SK-N-SH treated with all-trans-retinoic acid at 6 μM for 48 hours (cell line): Measurements from ENCODE around the gene SIL1.

Experiments used
- ATAC-seq: fragments of 200-7000 bp; cut with Tn5 transposase; 3 replicates; pipeline ENCODE4 v1.9.1; 2020; ENCODE audit warnings: mild to moderate bottlenecking, moderate library complexity
- ARNTL ChIP-seq: fragments of 450-650 bp; formaldehyde crosslinking; IDR thresholded peaks from 2 replicates; pipeline ENCODE4 v1.5.0; 2020; ENCODE audit warnings: low read depth, mild to moderate bottlenecking, moderate library complexity, borderline replicate concordance
- ESRRG ChIP-seq: fragments of 250-450 bp; sonication (Bioruptor Pico); IDR thresholded peaks from 2 replicates; pipeline ENCODE4 v1.6.1; 2021; ENCODE audit warnings: mild to moderate bottlenecking
- ISL1 ChIP-seq: fragments of 250-450 bp; sonication (Bioruptor Pico); IDR thresholded peaks from 2 replicates; pipeline ENCODE4 v2.1.2; 2022; ENCODE audit warnings: mild to moderate bottlenecking, moderate library complexity
- OSR1 ChIP-seq: fragments of 250-450 bp; sonication (Bioruptor Pico); IDR thresholded peaks from 2 replicates; pipeline ENCODE4 v1.8.0; 2022; ENCODE audit warnings: moderate library complexity, mild to moderate bottlenecking, inconsistent platforms
- PPARA ChIP-seq: fragments of 250-450 bp; sonication (Bioruptor Pico); IDR thresholded peaks from 2 replicates; pipeline ENCODE4 v1.5.0; 2020; ENCODE audit warnings: mild to moderate bottlenecking, borderline replicate concordance
- RARB ChIP-seq: fragments of 250-450 bp; sonication (Bioruptor Pico); IDR thresholded peaks from 2 replicates; pipeline ENCODE4 v1.8.0; 2021; ENCODE audit warnings: mild to moderate bottlenecking, moderate library complexity
- SNAI2 ChIP-seq: fragments of 250-450 bp; sonication (Bioruptor Pico); IDR thresholded peaks from 2 replicates; pipeline ENCODE4 v1.5.0; 2020; ENCODE audit warnings: mild to moderate bottlenecking, moderate library complexity
- TCF4 ChIP-seq: fragments of 250-450 bp; sonication (Bioruptor Pico); IDR thresholded peaks from 2 replicates; pipeline ENCODE4 v1.8.0; 2021; ENCODE audit warnings: mild to moderate bottlenecking, moderate library complexity, borderline replicate concordance
- ZC3H10 ChIP-seq: fragments of 250-450 bp; sonication (Bioruptor Pico); IDR thresholded peaks from 2 replicates; pipeline ENCODE4 v1.5.1; 2021; ENCODE audit warnings: mild to moderate bottlenecking, moderate library complexity
- ZFP3 ChIP-seq: fragments of 250-450 bp; sonication (Bioruptor Pico); IDR thresholded peaks from 2 replicates; pipeline ENCODE4 v1.5.0; 2020; ENCODE audit warnings: mild to moderate bottlenecking, moderate library complexity
- ZFP30 ChIP-seq: fragments of 450-650 bp; formaldehyde crosslinking; IDR thresholded peaks from 2 replicates; pipeline ENCODE4 v1.5.0; 2022; ENCODE audit warnings: mild to moderate bottlenecking, moderate library complexity
- ZNF565 ChIP-seq: fragments of 450-650 bp; formaldehyde crosslinking; conservative IDR thresholded peaks from 2 replicates; pipeline ENCODE4 v1.5.0; 2020; ENCODE audit warnings: low read depth, mild to moderate bottlenecking, moderate library complexity
- TF ChIP-seq, protein P1 (sequence below): fragments of 250-450 bp; sonication (Bioruptor Pico); IDR thresholded peaks from 2 replicates; pipeline ENCODE4 v1.5.1; 2021; ENCODE audit warnings: mild to moderate bottlenecking, moderate library complexity
- TF ChIP-seq, protein P2 (sequence below): fragments of 250-450 bp; sonication (Bioruptor Pico); IDR thresholded peaks from 2 replicates; pipeline ENCODE4 v1.8.0; 2021; ENCODE audit warnings: low read depth, mild to moderate bottlenecking, moderate library complexity, borderline replicate concordance
- TF ChIP-seq, protein P3 (sequence below): fragments of 250-450 bp; sonication (Bioruptor Pico); IDR thresholded peaks from 2 replicates; pipeline ENCODE4 v1.5.0; 2020; ENCODE audit warnings: mild to moderate bottlenecking, moderate library complexity
- TF ChIP-seq, protein P4 (sequence below): fragments of 250-450 bp; sonication (Bioruptor Pico); IDR thresholded peaks from 2 replicates; pipeline ENCODE4 v1.8.0; 2020; ENCODE audit warnings: mild to moderate bottlenecking, moderate library complexity, borderline replicate concordance
- TF ChIP-seq, protein P5 (sequence below): fragments of 250-450 bp; sonication (Bioruptor Pico); IDR thresholded peaks from 2 replicates; pipeline ENCODE4 v1.5.1; 2020; ENCODE audit warnings: low read depth, mild to moderate bottlenecking, moderate library complexity

The SIL1 gene

DNA sequence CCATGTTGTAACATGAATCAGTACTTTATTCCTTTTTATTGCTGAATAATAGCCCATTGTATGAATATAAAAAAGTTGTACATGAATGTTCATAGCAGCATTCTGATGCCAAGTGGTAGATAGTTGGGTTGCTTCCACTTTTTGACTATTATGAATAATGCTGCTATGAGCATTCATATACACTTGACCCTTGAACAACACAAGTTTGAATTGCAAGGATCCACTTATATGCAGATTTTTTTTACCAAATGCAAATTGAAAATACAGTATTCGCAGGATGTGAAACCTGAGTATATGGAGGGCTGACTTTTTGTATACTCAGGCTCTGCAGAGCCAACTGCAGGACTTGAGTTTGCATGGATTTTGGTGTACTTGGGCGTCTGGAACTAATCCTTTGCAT lies 14.7 kb upstream of the SIL1 start:
- TF ChIP-seq, protein P1, sequence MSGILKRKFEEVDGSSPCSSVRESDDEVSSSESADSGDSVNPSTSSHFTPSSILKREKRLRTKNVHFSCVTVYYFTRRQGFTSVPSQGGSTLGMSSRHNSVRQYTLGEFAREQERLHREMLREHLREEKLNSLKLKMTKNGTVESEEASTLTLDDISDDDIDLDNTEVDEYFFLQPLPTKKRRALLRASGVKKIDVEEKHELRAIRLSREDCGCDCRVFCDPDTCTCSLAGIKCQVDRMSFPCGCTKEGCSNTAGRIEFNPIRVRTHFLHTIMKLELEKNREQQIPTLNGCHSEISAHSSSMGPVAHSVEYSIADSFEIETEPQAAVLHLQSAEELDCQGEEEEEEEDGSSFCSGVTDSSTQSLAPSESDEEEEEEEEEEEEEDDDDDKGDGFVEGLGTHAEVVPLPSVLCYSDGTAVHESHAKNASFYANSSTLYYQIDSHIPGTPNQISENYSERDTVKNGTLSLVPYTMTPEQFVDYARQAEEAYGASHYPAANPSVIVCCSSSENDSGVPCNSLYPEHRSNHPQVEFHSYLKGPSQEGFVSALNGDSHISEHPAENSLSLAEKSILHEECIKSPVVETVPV (CRISPR knock-in tag): no peak
- TF ChIP-seq, protein P2, sequence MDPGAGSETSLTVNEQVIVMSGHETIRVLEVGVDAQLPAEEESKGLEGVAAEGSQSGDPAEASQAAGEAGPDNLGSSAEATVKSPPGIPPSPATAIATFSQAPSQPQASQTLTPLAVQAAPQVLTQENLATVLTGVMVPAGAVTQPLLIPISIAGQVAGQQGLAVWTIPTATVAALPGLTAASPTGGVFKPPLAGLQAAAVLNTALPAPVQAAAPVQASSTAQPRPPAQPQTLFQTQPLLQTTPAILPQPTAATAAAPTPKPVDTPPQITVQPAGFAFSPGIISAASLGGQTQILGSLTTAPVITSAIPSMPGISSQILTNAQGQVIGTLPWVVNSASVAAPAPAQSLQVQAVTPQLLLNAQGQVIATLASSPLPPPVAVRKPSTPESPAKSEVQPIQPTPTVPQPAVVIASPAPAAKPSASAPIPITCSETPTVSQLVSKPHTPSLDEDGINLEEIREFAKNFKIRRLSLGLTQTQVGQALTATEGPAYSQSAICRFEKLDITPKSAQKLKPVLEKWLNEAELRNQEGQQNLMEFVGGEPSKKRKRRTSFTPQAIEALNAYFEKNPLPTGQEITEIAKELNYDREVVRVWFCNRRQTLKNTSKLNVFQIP (CRISPR knock-in tag): no peak
- no peak for TF ChIP-seq ZFP30 (CRISPR knock-in tag)
- no peak for TF ChIP-seq ESRRG
- no peak for ATAC-seq

DNA sequence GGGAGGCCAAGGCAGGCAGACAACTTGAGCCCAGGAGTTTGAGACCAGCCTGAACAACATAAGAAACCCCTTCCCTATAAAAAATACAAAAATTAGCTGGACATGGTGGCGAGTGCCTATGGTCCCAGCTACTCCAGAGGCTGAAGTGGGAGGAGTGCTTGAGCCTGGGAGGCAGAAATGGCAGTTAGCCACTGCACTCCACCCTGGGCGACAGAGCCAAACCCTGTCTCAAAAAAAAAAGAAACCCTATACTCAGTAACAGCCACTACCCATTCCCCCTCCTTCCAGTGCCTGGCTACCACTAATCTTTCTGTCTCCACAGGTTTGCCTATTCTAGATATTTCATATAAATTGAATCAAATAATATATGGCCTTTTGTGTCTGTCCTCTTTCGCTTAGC lies 14.3 kb upstream of the SIL1 start:
- no peak for ATAC-seq
- no peak for TF ChIP-seq PPARA (CRISPR knock-in tag)
- TF ChIP-seq, protein P3, sequence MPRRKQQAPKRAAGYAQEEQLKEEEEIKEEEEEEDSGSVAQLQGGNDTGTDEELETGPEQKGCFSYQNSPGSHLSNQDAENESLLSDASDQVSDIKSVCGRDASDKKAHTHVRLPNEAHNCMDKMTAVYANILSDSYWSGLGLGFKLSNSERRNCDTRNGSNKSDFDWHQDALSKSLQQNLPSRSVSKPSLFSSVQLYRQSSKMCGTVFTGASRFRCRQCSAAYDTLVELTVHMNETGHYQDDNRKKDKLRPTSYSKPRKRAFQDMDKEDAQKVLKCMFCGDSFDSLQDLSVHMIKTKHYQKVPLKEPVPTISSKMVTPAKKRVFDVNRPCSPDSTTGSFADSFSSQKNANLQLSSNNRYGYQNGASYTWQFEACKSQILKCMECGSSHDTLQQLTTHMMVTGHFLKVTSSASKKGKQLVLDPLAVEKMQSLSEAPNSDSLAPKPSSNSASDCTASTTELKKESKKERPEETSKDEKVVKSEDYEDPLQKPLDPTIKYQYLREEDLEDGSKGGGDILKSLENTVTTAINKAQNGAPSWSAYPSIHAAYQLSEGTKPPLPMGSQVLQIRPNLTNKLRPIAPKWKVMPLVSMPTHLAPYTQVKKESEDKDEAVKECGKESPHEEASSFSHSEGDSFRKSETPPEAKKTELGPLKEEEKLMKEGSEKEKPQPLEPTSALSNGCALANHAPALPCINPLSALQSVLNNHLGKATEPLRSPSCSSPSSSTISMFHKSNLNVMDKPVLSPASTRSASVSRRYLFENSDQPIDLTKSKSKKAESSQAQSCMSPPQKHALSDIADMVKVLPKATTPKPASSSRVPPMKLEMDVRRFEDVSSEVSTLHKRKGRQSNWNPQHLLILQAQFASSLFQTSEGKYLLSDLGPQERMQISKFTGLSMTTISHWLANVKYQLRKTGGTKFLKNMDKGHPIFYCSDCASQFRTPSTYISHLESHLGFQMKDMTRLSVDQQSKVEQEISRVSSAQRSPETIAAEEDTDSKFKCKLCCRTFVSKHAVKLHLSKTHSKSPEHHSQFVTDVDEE (CRISPR knock-in tag): no peak
- no peak for TF ChIP-seq RARB (CRISPR knock-in tag)
- TF ChIP-seq ZFP3 (CRISPR knock-in tag): no peak
- no peak for TF ChIP-seq OSR1 (CRISPR knock-in tag)
- TF ChIP-seq, all 23 proteins: peak for 0

DNA sequence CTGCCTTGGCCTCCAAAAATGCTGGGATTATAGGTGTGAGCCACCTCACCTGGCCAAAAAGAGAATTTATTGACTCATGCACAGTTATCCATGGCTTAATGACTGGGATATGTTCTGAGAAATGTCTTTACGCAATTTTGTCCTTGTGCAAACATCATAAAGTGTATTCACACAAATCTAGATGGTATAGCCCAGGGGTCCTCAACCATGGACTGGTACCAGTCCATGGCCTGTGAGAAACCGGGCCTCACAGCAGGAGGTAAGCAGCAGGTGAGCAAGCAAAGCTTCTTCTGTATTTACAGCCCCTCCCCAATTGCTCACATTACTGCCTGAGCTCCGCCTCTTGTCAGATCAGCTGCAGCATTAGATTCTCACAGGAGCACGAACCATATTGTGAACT lies 12.4 kb upstream of the SIL1 start:
- TF ChIP-seq OSR1 (CRISPR knock-in tag) (no peak), ZFP3 (CRISPR knock-in tag) (no peak), ARNTL (no peak), ISL1 (CRISPR knock-in tag) (no peak), SNAI2 (CRISPR knock-in tag) (no peak), ZC3H10 (no peak), ZNF565 (CRISPR knock-in tag) (no peak), ESRRG (no peak), TCF4 (CRISPR knock-in tag) (no peak), RARB (CRISPR knock-in tag) (no peak), PPARA (CRISPR knock-in tag) (no peak)
- TF ChIP-seq, protein P4, sequence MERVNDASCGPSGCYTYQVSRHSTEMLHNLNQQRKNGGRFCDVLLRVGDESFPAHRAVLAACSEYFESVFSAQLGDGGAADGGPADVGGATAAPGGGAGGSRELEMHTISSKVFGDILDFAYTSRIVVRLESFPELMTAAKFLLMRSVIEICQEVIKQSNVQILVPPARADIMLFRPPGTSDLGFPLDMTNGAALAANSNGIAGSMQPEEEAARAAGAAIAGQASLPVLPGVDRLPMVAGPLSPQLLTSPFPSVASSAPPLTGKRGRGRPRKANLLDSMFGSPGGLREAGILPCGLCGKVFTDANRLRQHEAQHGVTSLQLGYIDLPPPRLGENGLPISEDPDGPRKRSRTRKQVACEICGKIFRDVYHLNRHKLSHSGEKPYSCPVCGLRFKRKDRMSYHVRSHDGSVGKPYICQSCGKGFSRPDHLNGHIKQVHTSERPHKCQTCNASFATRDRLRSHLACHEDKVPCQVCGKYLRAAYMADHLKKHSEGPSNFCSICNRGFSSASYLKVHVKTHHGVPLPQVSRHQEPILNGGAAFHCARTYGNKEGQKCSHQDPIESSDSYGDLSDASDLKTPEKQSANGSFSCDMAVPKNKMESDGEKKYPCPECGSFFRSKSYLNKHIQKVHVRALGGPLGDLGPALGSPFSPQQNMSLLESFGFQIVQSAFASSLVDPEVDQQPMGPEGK (CRISPR knock-in tag): no peak
- TF ChIP-seq, protein P3 (CRISPR knock-in tag): no peak
- TF ChIP-seq, protein P5, sequence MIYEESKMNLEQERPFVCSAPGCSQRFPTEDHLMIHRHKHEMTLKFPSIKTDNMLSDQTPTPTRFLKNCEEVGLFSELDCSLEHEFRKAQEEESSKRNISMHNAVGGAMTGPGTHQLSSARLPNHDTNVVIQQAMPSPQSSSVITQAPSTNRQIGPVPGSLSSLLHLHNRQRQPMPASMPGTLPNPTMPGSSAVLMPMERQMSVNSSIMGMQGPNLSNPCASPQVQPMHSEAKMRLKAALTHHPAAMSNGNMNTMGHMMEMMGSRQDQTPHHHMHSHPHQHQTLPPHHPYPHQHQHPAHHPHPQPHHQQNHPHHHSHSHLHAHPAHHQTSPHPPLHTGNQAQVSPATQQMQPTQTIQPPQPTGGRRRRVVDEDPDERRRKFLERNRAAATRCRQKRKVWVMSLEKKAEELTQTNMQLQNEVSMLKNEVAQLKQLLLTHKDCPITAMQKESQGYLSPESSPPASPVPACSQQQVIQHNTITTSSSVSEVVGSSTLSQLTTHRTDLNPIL (CRISPR knock-in tag): no peak
- ATAC-seq: no peak
